ENCODE results near the gene ZNF117.
"Not testable (repeated sequence)": the region's sequence is repeated elsewhere in the genome, so short reads cannot be mapped to it uniquely, and the experiment has no call there.

DNA sequence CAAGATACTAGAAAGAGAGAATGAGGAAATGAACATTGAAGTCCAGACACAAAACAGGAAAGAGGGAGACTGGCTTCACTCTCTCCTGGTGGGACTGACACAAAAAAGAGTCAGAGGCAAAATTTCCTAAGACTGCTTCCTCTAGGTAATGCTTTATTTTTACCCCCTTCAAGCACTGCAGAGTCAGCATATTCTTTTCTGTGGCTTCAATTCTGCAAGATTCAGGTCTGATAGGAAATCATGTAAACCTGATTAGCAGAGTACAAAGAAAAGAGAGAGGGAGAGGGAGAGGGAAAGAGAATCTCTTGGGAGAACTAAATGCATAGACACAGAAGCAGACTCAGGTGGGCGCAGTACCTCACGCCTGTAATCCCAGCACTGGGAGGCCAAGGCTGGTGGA is 18.6 kb upstream of the ZNF117 start:
- TF ChIP-seq, protein P1, sequence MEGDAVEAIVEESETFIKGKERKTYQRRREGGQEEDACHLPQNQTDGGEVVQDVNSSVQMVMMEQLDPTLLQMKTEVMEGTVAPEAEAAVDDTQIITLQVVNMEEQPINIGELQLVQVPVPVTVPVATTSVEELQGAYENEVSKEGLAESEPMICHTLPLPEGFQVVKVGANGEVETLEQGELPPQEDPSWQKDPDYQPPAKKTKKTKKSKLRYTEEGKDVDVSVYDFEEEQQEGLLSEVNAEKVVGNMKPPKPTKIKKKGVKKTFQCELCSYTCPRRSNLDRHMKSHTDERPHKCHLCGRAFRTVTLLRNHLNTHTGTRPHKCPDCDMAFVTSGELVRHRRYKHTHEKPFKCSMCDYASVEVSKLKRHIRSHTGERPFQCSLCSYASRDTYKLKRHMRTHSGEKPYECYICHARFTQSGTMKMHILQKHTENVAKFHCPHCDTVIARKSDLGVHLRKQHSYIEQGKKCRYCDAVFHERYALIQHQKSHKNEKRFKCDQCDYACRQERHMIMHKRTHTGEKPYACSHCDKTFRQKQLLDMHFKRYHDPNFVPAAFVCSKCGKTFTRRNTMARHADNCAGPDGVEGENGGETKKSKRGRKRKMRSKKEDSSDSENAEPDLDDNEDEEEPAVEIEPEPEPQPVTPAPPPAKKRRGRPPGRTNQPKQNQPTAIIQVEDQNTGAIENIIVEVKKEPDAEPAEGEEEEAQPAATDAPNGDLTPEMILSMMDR (IDR thresholded peaks at IDR 0.05): not testable (repeated sequence)
- not testable (repeated sequence) for TF ChIP-seq POLR2A (IDR thresholded peaks at IDR 0.05)

Measured in testis (tissue), 2 donors.